DMS153 treated with DMSO at 0.1 percent for 48 hours (cell line): ENCODE results near the gene PARD3B.
A peak's percentile ranks its signal among the peaks of the same experiment; 100 is the strongest.

Experiments used
- DNase-seq: peaks from one replicate; lab custom pipeline; 2025; ENCODE audit not compliant: unreplicated experiment; lab: John Stamatoyannopoulos, UW

Gene PARD3B

GRCh38 chr2:204886713-204887112, 341.4 kb downstream of the PARD3B start:
- no peak for DNase-seq

GRCh38 chr2:204888222-204888621, 342.9 kb downstream of the PARD3B start:
- DNase-seq: no peak

GRCh38 chr2:204890680-204891079, 345.4 kb downstream of the PARD3B start:
- DNase-seq: no peak

GRCh38 chr2:204891739-204892138, 346.5 kb downstream of the PARD3B start:
- DNase-seq: no peak

- DNase-seq: no peak
Measured at GRCh38 chr2:204892506-204893255, 347.4 kb downstream of the PARD3B start.

GRCh38 chr2:204896146-204896545, 350.9 kb downstream of the PARD3B start:
- no peak for DNase-seq

GRCh38 chr2:204897561-204897960, 352.3 kb downstream of the PARD3B start:
- no peak for DNase-seq

GRCh38 chr2:204898928-204899640, 353.8 kb downstream of the PARD3B start:
- DNase-seq: no peak

GRCh38 chr2:204899983-204900382, 354.7 kb downstream of the PARD3B start:
- DNase-seq: no peak

- peak; percentile 32 for DNase-seq
Measured at GRCh38 chr2:204900487-204900886, 355.2 kb downstream of the PARD3B start.

GRCh38 chr2:204900910-204901309, 355.6 kb downstream of the PARD3B start:
- DNase-seq: peak; percentile 35

- DNase-seq: no peak
Measured at GRCh38 chr2:204901591-204901990, 356.3 kb downstream of the PARD3B start.

- no peak for DNase-seq
Measured at GRCh38 chr2:204909791-204910190, 364.5 kb downstream of the PARD3B start.

- DNase-seq: no peak
Measured at GRCh38 chr2:204913312-204913711, 368.0 kb downstream of the PARD3B start.

GRCh38 chr2:204913854-204914464, 368.7 kb downstream of the PARD3B start:
- DNase-seq: no peak

GRCh38 chr2:204914708-204915107, 369.4 kb downstream of the PARD3B start:
- no peak for DNase-seq

GRCh38 chr2:204917089-204917701, 371.9 kb downstream of the PARD3B start:
- DNase-seq: no peak

GRCh38 chr2:204920776-204921175, 375.5 kb downstream of the PARD3B start:
- DNase-seq: no peak

- no peak for DNase-seq
Measured at GRCh38 chr2:204923957-204924356, 378.7 kb downstream of the PARD3B start.

- DNase-seq: no peak
Measured at GRCh38 chr2:204931562-204931961, 386.3 kb downstream of the PARD3B start.

- no peak for DNase-seq
Measured at GRCh38 chr2:204933735-204934374, 388.6 kb downstream of the PARD3B start.
